Keratinocyte (primary cell): ENCODE results near the gene CNOT4.

Experiments
- CTCF ChIP-seq, 3 experiments: IDR thresholded peaks in 1 of 3; conservative IDR thresholded peaks in 1 of 3; optimal IDR thresholded peaks in 1 of 3; 2 replicates in 2 of 3; 3 replicates in 1 of 3; pipeline versions ENCODE3 to v1.5.1; 2011; ENCODE audit warnings: low read length in 3 of 3, mild to moderate bottlenecking in 3 of 3, moderate library complexity in 2 of 3, control low read depth in 1 of 3, inconsistent platforms in 1 of 3; ENCODE audit not compliant: insufficient read depth in 2 of 3; ENCODE audit errors: extremely low read depth in 1 of 3
- EZH2 ChIP-seq: IDR thresholded peaks from one replicate; pipeline ENCODE4 v1.6.1; 2012; ENCODE audit warnings: inconsistent platforms, mild to moderate bottlenecking, low read length, moderate library complexity

- no peak for TF ChIP-seq CTCF (optimal IDR thresholded peaks at IDR 0.05 in 1 of 3, IDR thresholded peaks at IDR 0.05 in 1 of 3, conservative IDR thresholded peaks at IDR 0.05 in 1 of 3; ENCODE audit: extremely low read depth in 1 of 3, insufficient read depth in 2 of 3, low read length in 3 of 3)
- no peak for TF ChIP-seq EZH2
Measured at GRCh38 chr7:135445690-135446089, 64.2 kb downstream of the CNOT4 start.
